Measurements from ENCODE around the gene PIK3CB. TPM values are rescaled to one million over a fixed set of nuclear protein-coding genes. Genes with fewer than 3 reads are reported as not detected.

The PIK3CB gene
- total and polyA plus RNA-seq, 2 of the 8 experiments (the other 6 are each of a cell fraction or from before 2014, with no cell fraction given) = 8.3 to 35.2 TPM

GRCh38 chr3:138646513-138646912, 188.2 kb downstream of the PIK3CB start:
- Histone ChIP-seq H3K79me2 (ENCODE audit: control insufficient read depth in 1 of 2, insufficient read depth in 2 of 2, low read length in 2 of 2) (no peaks in the 10 kb centered on the region), H3K4me1 (replicated peaks in 1 of 4; ENCODE audit: control insufficient read depth in 3 of 4, insufficient read depth in 4 of 4, low read length in 3 of 4) (no peaks in the 10 kb centered on the region), H2BK12ac (ENCODE audit: low read depth, low read length) (no peak overlapping the region), H2AK5ac (ENCODE audit: low read depth, low read length) (no peak overlapping the region), H2BK20ac (ENCODE audit: low read length) (no peak overlapping the region), H3K36me3 (ENCODE audit: control insufficient read depth in 2 of 4, insufficient read depth in 4 of 4, low read length in 3 of 4) (peaks cover 7 to 24% (median 17%) of the 10 kb centered on the region in 4 experiments; a peak in 7 of 8 replicates), H3K4me3 (ENCODE audit: extremely low read depth in 1 of 4, insufficient read depth in 2 of 4, low read depth in 3 of 4, low read length in 4 of 4) (no peak overlapping the region), H3K9me3 (ENCODE audit: insufficient read depth in 2 of 2, low read depth in 1 of 2, low read length in 1 of 2) (peaks cover 37 to 48% of the 10 kb centered on the region in 2 experiments), H4K91ac (replicated peaks; ENCODE audit: insufficient read length, low read length) (no peak overlapping the region), H3K79me1 (ENCODE audit: low read depth, low read length) (no peaks in the 10 kb centered on the region), H3K4me2 (ENCODE audit: insufficient read depth in 1 of 2, low read depth in 2 of 2, low read length in 2 of 2) (no peak overlapping the region), H2BK15ac (ENCODE audit: low read length) (no peak overlapping the region), H4K5ac (ENCODE audit: insufficient read length, low read depth, low read length) (no peak overlapping the region), H3K23ac (ENCODE audit: insufficient read length) (no peak overlapping the region), H3K23me2 (ENCODE audit: low read depth, low read length) (no peaks in the 10 kb centered on the region), H3K18ac (ENCODE audit: extremely low read depth, low read length) (no peak overlapping the region), H3K56ac (replicated peaks; ENCODE audit: insufficient read length, low read depth, low read length) (no peak overlapping the region), H4K20me1 (replicated peaks in 1 of 2; ENCODE audit: control insufficient read depth in 1 of 2, insufficient read depth in 2 of 2, low read length in 2 of 2) (no peaks in the 10 kb centered on the region), H3K27me3 (replicated peaks in 1 of 4; ENCODE audit: control insufficient read depth in 3 of 4, extremely low read depth in 1 of 4, insufficient read depth in 3 of 4, low read length in 3 of 4) (no peaks in the 10 kb centered on the region; a peak in 1 of 7 replicates), H3K27ac (ENCODE audit: low read depth, low read length) (no peak overlapping the region), H2AFZ (ENCODE audit: low read length) (no peak overlapping the region), H2BK5ac (ENCODE audit: low read depth, low read length) (no peak overlapping the region), H4K8ac (ENCODE audit: extremely low read depth, insufficient read depth, low read length) (no peak overlapping the region), H2BK120ac (replicated peaks; ENCODE audit: low read depth, low read length) (no peak overlapping the region), H3K4ac (replicated peaks; ENCODE audit: insufficient read length, low read depth, low read length) (no peak overlapping the region), H3K14ac (ENCODE audit: insufficient read length) (no peak overlapping the region), H3K9ac (replicated peaks in 1 of 4; ENCODE audit: extremely low read depth in 1 of 4, low read depth in 3 of 4, low read length in 3 of 4) (no peak overlapping the region)
- ChIA-PET POLR2A (ENCODE audit: partially characterized antibody) (interaction anchor here (0.6 kb wide), 1 partner anchor 289 kb away, joined by 3 read pairs; no protein-coding TSS in a partner anchor), CTCF (ENCODE audit: partially characterized antibody) (interaction anchor here (1.2 kb wide), 1 partner anchor 52 kb away, joined by 4 read pairs; the partner anchor contains the start of gene CEP70)
- no peak for FAIRE-seq
- no peak for TF ChIP-seq TAF1 (IDR thresholded peaks at IDR 0.05; ENCODE audit: low read depth, low read length)
- no peak for TF ChIP-seq CTCF (IDR thresholded peaks at IDR 0.05; ENCODE audit: control extremely low read depth in 1 of 3, insufficient read depth in 1 of 3, low read depth in 1 of 3, low read length in 3 of 3)
- no peak for TF ChIP-seq POU5F1 (IDR thresholded peaks at IDR 0.05; ENCODE audit: low read depth, low read length)
- no peak for TF ChIP-seq USF2 (IDR thresholded peaks at IDR 0.05; ENCODE audit: low read length)
- no peak for TF ChIP-seq ZNF274 (IDR thresholded peaks at IDR 0.05; ENCODE audit: borderline replicate concordance, extremely low read depth, low read length)
- TF ChIP-seq CBX5 (IDR thresholded peaks at IDR 0.05; ENCODE audit: low read depth, low read length) = no peak
- no peak for TF ChIP-seq SIRT6 (IDR thresholded peaks at IDR 0.05; ENCODE audit: low read length)
- TF ChIP-seq BACH1 (IDR thresholded peaks at IDR 0.05; ENCODE audit: low read length) = no peak
- TF ChIP-seq SIN3A (conservative IDR thresholded peaks at IDR 0.05 in 1 of 2, IDR thresholded peaks at IDR 0.05 in 1 of 2; ENCODE audit: low read depth in 1 of 2, low read length in 2 of 2) = no peak
- no peak for TF ChIP-seq ASH2L (IDR thresholded peaks at IDR 0.05; ENCODE audit: low read length)
- no peak for TF ChIP-seq CREB1 (IDR thresholded peaks at IDR 0.05)
- no peak for DNase-seq (ENCODE audit: low read depth in 1 of 2, low spot score in 2 of 2)
